Stomach smooth muscle (tissue), 2 donors: ENCODE data around the gene PERM1.
A peak's percentile ranks its signal among the peaks of the same experiment; 100 is the strongest.

Experiments
- H3K27ac ChIP-seq: one replicate; pipeline ENCODE4 v1.7.0; 2013; ENCODE audit warnings: mild to moderate bottlenecking, low read length, inconsistent platforms
- H3K27me3 ChIP-seq, 2 donors: one replicate each; pipeline ENCODE4 v1.7.0; 2013; ENCODE audit warnings: low read length in 2 of 2; ENCODE audit not compliant: insufficient read depth in 2 of 2, control insufficient read depth in 1 of 2
- H3K36me3 ChIP-seq, 2 donors: one replicate each; pipeline ENCODE4 v1.7.0; 2013; ENCODE audit warnings: low read length in 2 of 2; ENCODE audit not compliant: control insufficient read depth in 2 of 2, insufficient read depth in 2 of 2
- H3K4me1 ChIP-seq: one replicate; pipeline ENCODE4 v1.7.0; 2013; ENCODE audit warnings: low read length; ENCODE audit not compliant: control insufficient read depth, insufficient read depth
- H3K4me3 ChIP-seq, 2 donors: one replicate each; pipeline ENCODE4 v1.7.0; 2013; ENCODE audit warnings: low read length in 2 of 2
- H3K9ac ChIP-seq, 2 donors: one replicate each; pipeline ENCODE4 v1.7.0; 2013; ENCODE audit warnings: low read length in 2 of 2, mild to moderate bottlenecking in 1 of 2
- H3K9me3 ChIP-seq, 2 donors: one replicate each; pipeline ENCODE4 v1.7.0; 2013; ENCODE audit warnings: low read length in 2 of 2; ENCODE audit not compliant: control insufficient read depth in 2 of 2
- donor health status: healthy.
- donor health status: Pancreatic carcinoma.

Gene PERM1

GRCh38 chr1:958823-959730 is 22.8 kb downstream of the PERM1 start, which contains the start of gene NOC2L:
NOC2L (minus strand) TSS chr1:959256; CDS start chr1:959240, 16 bp downstream.
- Histone ChIP-seq H3K27ac (no peak within 1 kb of the TSS), H3K4me1 (peaks cover 32% of the 10 kb centered on the region), H3K9ac (peak within 1 kb of the TSS; percentile 72 to 82), H3K9me3 (no peaks in the 10 kb centered on the region), H3K27me3 (no peaks in the 10 kb centered on the region), H3K36me3 (peaks cover 22 to 23% of the 10 kb centered on the region in 2 donors), H3K4me3 (peak within 1 kb of the TSS; percentile 77 to 99)

- Histone ChIP-seq H3K9ac (no peak overlapping the region), H3K9me3 (no peaks in the 10 kb centered on the region), H3K4me3 (no peak overlapping the region), H3K27me3 (no peaks in the 10 kb centered on the region), H3K4me1 (peaks cover 32% of the 10 kb centered on the region), H3K36me3 (peaks cover 33 to 41% of the 10 kb centered on the region in 2 donors), H3K27ac (no peak overlapping the region)
Observed at GRCh38 chr1:956636-957035, 25.3 kb downstream of the PERM1 start.

GRCh38 chr1:955474-955873 is 26.4 kb downstream of the PERM1 start:
- Histone ChIP-seq H3K27ac (no peak overlapping the region), H3K36me3 (peaks cover 39 to 49% of the 10 kb centered on the region in 2 donors), H3K9me3 (no peaks in the 10 kb centered on the region), H3K9ac (no peak overlapping the region), H3K4me1 (peaks cover 28% of the 10 kb centered on the region), H3K27me3 (no peaks in the 10 kb centered on the region), H3K4me3 (no peak overlapping the region)

- Histone ChIP-seq H3K27me3 (no peaks in the 10 kb centered on the region), H3K9ac (no peak overlapping the region), H3K4me3 (no peak overlapping the region), H3K36me3 (peaks cover 45 to 54% of the 10 kb centered on the region in 2 donors), H3K4me1 (peaks cover 28% of the 10 kb centered on the region), H3K9me3 (no peaks in the 10 kb centered on the region), H3K27ac (no peak overlapping the region)
Observed at GRCh38 chr1:954927-955326, 27.0 kb downstream of the PERM1 start.

- H3K4me3 ChIP-seq, result no peak overlapping the region
- H3K27ac ChIP-seq, result no peak overlapping the region
- H3K27me3 ChIP-seq, result no peaks in the 10 kb centered on the region
- H3K36me3 ChIP-seq, result peaks cover 52 to 64% of the 10 kb centered on the region in 2 donors
- H3K9me3 ChIP-seq, result no peaks in the 10 kb centered on the region
- H3K4me1 ChIP-seq, result peaks cover 23% of the 10 kb centered on the region
- H3K9ac ChIP-seq, result no peak overlapping the region
Observed at GRCh38 chr1:953524-954320, 28.2 kb downstream of the PERM1 start.

GRCh38 chr1:952603-953002 is 29.3 kb downstream of the PERM1 start:
- Histone ChIP-seq H3K36me3 (peaks cover 56 to 68% of the 10 kb centered on the region in 2 donors), H3K4me1 (peaks cover 12% of the 10 kb centered on the region), H3K27ac (no peak overlapping the region), H3K27me3 (no peaks in the 10 kb centered on the region), H3K4me3 (no peak overlapping the region), H3K9me3 (no peaks in the 10 kb centered on the region), H3K9ac (no peak overlapping the region)

- H3K27ac ChIP-seq, result no peak overlapping the region
- H3K4me1 ChIP-seq, result peaks cover 8% of the 10 kb centered on the region
- no peaks in the 10 kb centered on the region for H3K9me3 ChIP-seq
- H3K27me3 ChIP-seq, result no peaks in the 10 kb centered on the region
- no peak overlapping the region for H3K4me3 ChIP-seq
- H3K36me3 ChIP-seq, result peaks cover 58 to 72% of the 10 kb centered on the region in 2 donors
- no peak overlapping the region for H3K9ac ChIP-seq
Observed at GRCh38 chr1:952201-952600, 29.7 kb downstream of the PERM1 start.

- H3K27ac ChIP-seq, result no peak overlapping the region
- no peak overlapping the region for H3K4me3 ChIP-seq
- peaks cover 4% of the 10 kb centered on the region for H3K4me1 ChIP-seq
- H3K9me3 ChIP-seq, result no peaks in the 10 kb centered on the region
- no peak overlapping the region for H3K9ac ChIP-seq
- H3K36me3 ChIP-seq, result peaks cover 60 to 70% of the 10 kb centered on the region in 2 donors
- no peaks in the 10 kb centered on the region for H3K27me3 ChIP-seq
Observed at GRCh38 chr1:951364-951763, 30.5 kb downstream of the PERM1 start.

- H3K4me1 ChIP-seq, result peaks cover 4% of the 10 kb centered on the region
- peaks cover 59 to 66% of the 10 kb centered on the region in 2 donors for H3K36me3 ChIP-seq
- no peaks in the 10 kb centered on the region for H3K9me3 ChIP-seq
- H3K9ac ChIP-seq, result no peak overlapping the region
- no peaks in the 10 kb centered on the region for H3K27me3 ChIP-seq
- H3K27ac ChIP-seq, result no peak overlapping the region
- H3K4me3 ChIP-seq, result no peak overlapping the region
Observed at GRCh38 chr1:950881-951280, 31.0 kb downstream of the PERM1 start.

- peaks cover 53 to 61% of the 10 kb centered on the region in 2 donors for H3K36me3 ChIP-seq
- no peak overlapping the region for H3K9ac ChIP-seq
- H3K4me3 ChIP-seq, result no peak overlapping the region
- H3K4me1 ChIP-seq, result peaks cover 4% of the 10 kb centered on the region
- no peak overlapping the region for H3K27ac ChIP-seq
- no peaks in the 10 kb centered on the region for H3K9me3 ChIP-seq
- no peaks in the 10 kb centered on the region for H3K27me3 ChIP-seq
Observed at GRCh38 chr1:950268-950667, 31.6 kb downstream of the PERM1 start.
